ENCODE data around the gene CDK5RAP3.

DNA sequence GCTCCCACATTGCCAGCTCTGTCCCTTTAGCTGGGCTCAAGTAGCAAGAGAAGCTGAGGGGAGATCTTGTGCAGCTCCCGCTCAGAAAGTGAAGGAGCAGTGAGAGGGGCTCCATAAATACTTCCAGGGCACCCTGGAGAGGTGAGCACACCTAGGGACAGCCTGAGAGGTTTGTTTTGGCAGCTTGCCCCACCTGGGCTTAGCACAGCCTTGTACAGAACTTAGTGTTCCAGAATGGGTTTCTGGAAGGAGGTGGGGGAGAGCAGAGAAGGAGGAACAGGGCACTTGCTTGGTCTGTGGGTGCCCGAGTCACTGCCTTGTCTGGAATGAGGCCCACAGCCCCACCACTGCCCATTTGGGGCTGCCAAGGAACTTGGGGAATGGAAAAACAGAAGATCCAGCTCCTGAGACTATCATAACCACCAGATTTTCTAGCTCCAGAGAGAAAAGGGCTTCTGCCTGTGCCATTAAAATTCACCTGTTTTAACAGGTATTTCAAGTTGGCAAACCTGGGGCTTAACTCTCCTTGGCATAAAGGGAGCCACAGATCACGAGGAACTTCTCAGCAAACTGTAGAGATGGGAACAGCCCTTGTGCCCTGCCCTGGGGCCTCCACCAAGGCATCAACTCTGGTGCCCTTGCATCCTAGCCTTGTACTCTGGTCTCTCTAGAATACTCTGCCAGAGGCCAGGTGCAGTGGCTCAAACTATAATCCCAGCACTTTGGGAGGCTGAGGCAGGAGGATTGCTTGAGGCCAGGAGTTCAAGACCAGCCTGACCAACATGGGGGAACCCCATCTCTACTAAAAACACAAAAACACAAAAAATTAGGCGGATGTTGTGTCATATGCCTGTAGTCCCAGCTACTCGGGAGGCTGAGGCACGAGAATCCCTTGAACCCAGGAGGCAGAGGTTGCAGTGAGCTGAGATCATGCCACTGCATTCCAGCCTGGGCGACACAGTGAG is 15.1 kb upstream of the CDK5RAP3 start:
- TF ChIP-seq, protein P1, sequence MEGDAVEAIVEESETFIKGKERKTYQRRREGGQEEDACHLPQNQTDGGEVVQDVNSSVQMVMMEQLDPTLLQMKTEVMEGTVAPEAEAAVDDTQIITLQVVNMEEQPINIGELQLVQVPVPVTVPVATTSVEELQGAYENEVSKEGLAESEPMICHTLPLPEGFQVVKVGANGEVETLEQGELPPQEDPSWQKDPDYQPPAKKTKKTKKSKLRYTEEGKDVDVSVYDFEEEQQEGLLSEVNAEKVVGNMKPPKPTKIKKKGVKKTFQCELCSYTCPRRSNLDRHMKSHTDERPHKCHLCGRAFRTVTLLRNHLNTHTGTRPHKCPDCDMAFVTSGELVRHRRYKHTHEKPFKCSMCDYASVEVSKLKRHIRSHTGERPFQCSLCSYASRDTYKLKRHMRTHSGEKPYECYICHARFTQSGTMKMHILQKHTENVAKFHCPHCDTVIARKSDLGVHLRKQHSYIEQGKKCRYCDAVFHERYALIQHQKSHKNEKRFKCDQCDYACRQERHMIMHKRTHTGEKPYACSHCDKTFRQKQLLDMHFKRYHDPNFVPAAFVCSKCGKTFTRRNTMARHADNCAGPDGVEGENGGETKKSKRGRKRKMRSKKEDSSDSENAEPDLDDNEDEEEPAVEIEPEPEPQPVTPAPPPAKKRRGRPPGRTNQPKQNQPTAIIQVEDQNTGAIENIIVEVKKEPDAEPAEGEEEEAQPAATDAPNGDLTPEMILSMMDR (conservative IDR thresholded peaks at IDR 0.05; ENCODE audit: low read depth in 2 of 2): no peak
- no peak for TF ChIP-seq EZH2 (IDR thresholded peaks at IDR 0.05; ENCODE audit: low read depth, unreplicated experiment)
